Measurements from ENCODE around the gene NR4A1.

DNA sequence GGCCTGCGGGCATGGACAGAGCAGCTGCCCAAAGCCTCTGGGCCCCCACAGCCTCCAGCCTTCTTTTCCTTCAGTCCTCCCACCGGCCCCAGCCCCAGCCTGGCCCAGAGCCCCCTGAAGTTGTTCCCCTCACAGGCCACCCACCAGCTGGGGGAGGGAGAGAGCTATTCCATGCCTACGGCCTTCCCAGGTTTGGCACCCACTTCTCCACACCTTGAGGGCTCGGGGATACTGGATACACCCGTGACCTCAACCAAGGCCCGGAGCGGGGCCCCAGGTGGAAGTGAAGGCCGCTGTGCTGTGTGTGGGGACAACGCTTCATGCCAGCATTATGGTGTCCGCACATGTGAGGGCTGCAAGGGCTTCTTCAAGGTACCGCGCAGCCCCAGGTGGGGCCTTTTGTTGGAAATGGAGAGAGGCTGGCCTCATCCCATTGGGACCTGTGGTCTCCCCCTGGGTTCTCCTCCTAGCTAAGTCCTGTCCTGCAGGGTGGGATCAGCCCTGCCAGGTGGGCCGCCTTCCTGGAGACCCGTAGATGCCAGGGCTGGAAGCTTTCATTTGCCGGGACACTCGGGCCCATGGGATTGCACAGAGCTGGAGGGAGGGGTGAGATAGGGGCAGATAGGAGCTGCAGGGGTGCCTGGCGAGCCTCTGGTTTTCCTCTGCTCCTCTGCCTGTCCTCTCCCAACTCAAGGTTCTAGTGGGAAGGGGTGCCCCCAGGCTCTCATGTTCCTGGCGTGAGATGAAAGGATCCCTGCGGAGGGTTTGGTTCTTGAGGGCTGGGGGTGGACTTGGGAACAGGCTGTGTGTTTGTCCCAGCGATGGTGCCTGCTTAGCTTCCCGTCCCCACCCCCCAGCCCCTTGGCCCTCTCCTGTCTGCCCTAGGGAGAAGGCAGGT is 3.8 kb downstream of the NR4A1 start:
- no peak for TF ChIP-seq POLR2AphosphoS5 (IDR thresholded peaks at IDR 0.05; ENCODE audit: low read depth, low read length)
- no peak for TF ChIP-seq POLR2A (IDR thresholded peaks at IDR 0.05; ENCODE audit: low read depth, low read length)

Measured in GM12891 (cell line).